Transverse colon (tissue), 4 donors: ENCODE results near the gene THSD4. TPM values are rescaled to one million over a fixed set of nuclear protein-coding genes. Genes with fewer than 3 reads are reported as not detected.
A peak's percentile ranks its signal among the peaks of the same experiment; 100 is the strongest.

Source experiments
- DNase-seq: peaks from one replicate; pipeline ENCODE4 v3.0.0-alpha.2; 2019
- H3K27ac ChIP-seq, 4 donors: fragments of 200-600 bp; sonication (generic); 2 replicates each; pipeline ENCODE4 v1.5.1; 2016 to 2018; ENCODE audit warnings: inconsistent platforms in 4 of 4
- H3K27me3 ChIP-seq: fragments of 200-600 bp; sonication (generic); 2 replicates; pipeline ENCODE4 v1.5.1; 2017; ENCODE audit warnings: inconsistent platforms
- H3K36me3 ChIP-seq, 4 donors: fragments of 200-600 bp; sonication (generic); 2 replicates each; pipeline ENCODE4 v1.5.1; 2017 to 2019; ENCODE audit warnings: inconsistent platforms in 4 of 4
- H3K4me1 ChIP-seq, 4 donors: fragments of 200-600 bp; sonication (generic); 2 replicates each; pipeline ENCODE4 v1.5.1; 2017 to 2020; ENCODE audit warnings: inconsistent platforms in 4 of 4
- H3K4me3 ChIP-seq, 4 donors: fragments of 200-600 bp; sonication (generic); 1 replicate in 1 of 4; 2 replicates in 3 of 4; pipeline versions ENCODE4 v1.5.1 to v1.6.1; 2017 to 2019; ENCODE audit warnings: inconsistent platforms in 4 of 4
- H3K9me3 ChIP-seq, 2 donors: fragments of 200-600 bp; sonication (generic); 2 replicates each; pipeline ENCODE4 v1.5.1; 2017 to 2019; ENCODE audit warnings: inconsistent platforms in 2 of 2
- EP300 ChIP-seq: sonication (generic); formaldehyde crosslinking; IDR thresholded peaks from one replicate; pipeline ENCODE4 v1.6.1; 2017; ENCODE audit warnings: antibody characterized with exemption, low read depth
- POLR2A ChIP-seq: fragments of 450-650 bp; IDR thresholded peaks from one replicate; pipeline ENCODE4 v1.6.1; 2016; ENCODE audit warnings: antibody characterized with exemption, mild to moderate bottlenecking, moderate library complexity
- POLR2AphosphoS5 ChIP-seq, 3 donors: sonication (generic); formaldehyde crosslinking; IDR thresholded peaks; one replicate each; pipeline ENCODE4 v1.6.1; 2016; ENCODE audit warnings: antibody characterized with exemption in 3 of 3
- WGBS, 2 donors: methylation state at CpG; one replicate each; pipeline ENCODE4 v1.1.5; 2018; ENCODE audit warnings: low coverage in 1 of 2; 5-methylcytosine and 5-hydroxymethylcytosine counted together
- in situ Hi-C, 4 donors: fragments of 200-750 bp; cut with MboI; loops; one replicate each; pipeline versions ENCODE4 v1.15.0 to v1.15.1; 2017; ENCODE audit warnings: low sequenced_read_pairs in 3 of 4, low pct_ligation_motif_present in 1 of 4, low pct_unique_long_range_greater_than_20kb in 1 of 4
- intact Hi-C: fragments of 100-400 bp; cut with DNase I; formaldehyde crosslinking; loops from one replicate; pipeline ENCODE4 v1.15.1; 2023; ENCODE audit warnings: low total_unique reads
- total RNA-seq, 4 donors: library from RNA; depleted of rRNA; stranded (reverse); fragments of >200 nt; gene quantifications; one replicate each; pipeline ENCODE4 v1.1.0, GENCODE V29; 2016
- TF ChIP-seq, protein P1 (sequence below), 5 experiments: fragments of 200-600 bp in 3 of 5; fragments of 450-650 bp in 2 of 5; sonication (generic) in 3 of 5; IDR thresholded peaks; 1 replicate in 2 of 5; 2 replicates in 3 of 5; pipeline ENCODE4 v1.5.1; 2016 to 2017; ENCODE audit warnings: antibody characterized with exemption in 5 of 5, inconsistent platforms in 3 of 5, mild to moderate bottlenecking in 2 of 5, moderate library complexity in 1 of 5

The THSD4 gene
- total RNA-seq, 4 donors from 2014 or later, result 13.3 to 57.2 (median 47.4) TPM

DNA sequence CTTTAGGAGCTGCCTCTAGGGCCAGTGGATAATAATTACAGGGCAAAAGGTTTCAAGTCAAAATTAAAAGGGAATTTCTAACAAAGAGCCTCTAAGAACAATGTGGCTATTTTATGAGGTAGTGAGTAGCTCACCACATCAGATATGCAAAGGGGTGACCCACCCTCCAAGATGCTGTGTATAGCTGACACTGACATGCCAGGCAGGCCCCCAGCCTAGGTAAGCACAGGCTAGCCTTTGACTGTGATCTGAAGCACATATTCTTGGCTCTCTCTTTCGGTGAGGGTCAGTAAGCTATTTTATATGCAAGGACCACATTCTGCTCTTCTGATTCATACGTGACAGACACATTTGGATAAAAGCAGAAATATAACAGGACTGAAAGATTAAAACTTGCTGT, 2.8 kb upstream of the THSD4 start:
- no peak for DNase-seq
- TF ChIP-seq POLR2A (no peak), EP300 (no peak), POLR2AphosphoS5 (IDR thresholded peaks at IDR 0.05) (no peak)
- TF ChIP-seq, protein P1, sequence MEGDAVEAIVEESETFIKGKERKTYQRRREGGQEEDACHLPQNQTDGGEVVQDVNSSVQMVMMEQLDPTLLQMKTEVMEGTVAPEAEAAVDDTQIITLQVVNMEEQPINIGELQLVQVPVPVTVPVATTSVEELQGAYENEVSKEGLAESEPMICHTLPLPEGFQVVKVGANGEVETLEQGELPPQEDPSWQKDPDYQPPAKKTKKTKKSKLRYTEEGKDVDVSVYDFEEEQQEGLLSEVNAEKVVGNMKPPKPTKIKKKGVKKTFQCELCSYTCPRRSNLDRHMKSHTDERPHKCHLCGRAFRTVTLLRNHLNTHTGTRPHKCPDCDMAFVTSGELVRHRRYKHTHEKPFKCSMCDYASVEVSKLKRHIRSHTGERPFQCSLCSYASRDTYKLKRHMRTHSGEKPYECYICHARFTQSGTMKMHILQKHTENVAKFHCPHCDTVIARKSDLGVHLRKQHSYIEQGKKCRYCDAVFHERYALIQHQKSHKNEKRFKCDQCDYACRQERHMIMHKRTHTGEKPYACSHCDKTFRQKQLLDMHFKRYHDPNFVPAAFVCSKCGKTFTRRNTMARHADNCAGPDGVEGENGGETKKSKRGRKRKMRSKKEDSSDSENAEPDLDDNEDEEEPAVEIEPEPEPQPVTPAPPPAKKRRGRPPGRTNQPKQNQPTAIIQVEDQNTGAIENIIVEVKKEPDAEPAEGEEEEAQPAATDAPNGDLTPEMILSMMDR (IDR thresholded peaks at IDR 0.05), result no peak
- WGBS, 2 donors, result 91 to 92% methylated on average over 2 of the region's 2 CpGs

DNA sequence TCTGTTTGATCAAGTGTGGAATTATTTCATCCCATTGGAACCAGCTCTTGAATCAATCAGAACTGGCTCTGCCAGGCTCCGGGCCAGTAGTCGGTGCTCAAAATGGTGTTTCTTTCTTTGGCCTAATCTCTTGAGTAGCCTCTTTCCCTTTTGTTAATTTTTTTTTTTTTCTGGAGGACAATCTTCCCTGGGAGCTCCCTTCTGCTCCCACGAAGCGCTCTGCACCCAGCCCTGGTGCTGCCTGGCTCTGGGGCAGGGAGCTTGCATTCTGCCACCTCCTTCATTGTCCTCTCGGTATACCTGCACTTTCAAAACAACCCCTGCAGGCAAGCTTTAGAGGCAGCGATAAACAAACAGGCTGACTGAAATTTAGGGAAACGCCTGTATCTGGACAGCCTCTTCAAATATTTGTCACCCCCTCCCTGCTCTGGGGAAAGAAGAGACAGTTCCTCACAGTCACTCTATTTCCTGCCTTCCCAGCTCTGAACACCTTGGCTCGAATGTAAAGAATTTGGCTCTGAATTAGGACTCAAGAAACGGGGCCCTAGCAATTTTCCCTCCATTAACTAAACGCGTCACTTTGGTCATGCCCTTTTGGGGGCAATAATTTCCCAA, 1.1 kb upstream of the THSD4 start:
- intact Hi-C loops (loop anchor here (2.0 to 5.0 kb wide), 2 partner anchors 327 to 543 kb away; no protein-coding TSS in a partner anchor), in situ Hi-C loops (loop anchor here (5.0 to 10.0 kb wide), 3 partner anchors 321 to 331 kb away; no protein-coding TSS in a partner anchor)
- TF ChIP-seq EP300 (no peak), POLR2A (no peak), POLR2AphosphoS5 (IDR thresholded peaks at IDR 0.05) (no peak)
- TF ChIP-seq, protein P1 (IDR thresholded peaks at IDR 0.05), result no peak
- 80 to 82% methylated on average over 11 of the region's 11 CpGs for WGBS, 2 donors
- peaks cover 3 to 16% (median 9%) of the 10 kb centered on the region in 4 donors for H3K4me1 ChIP-seq
- H3K4me3 ChIP-seq, result no peak overlapping the region
- peaks cover 8% of the 10 kb centered on the region for H3K27me3 ChIP-seq
- H3K27ac ChIP-seq, result no peak overlapping the region
- DNase-seq, result no peak
- H3K36me3 ChIP-seq, result no peaks in the 10 kb centered on the region
- H3K9me3 ChIP-seq, result no peaks in the 10 kb centered on the region

More for the DNA sequence above, 2.8 kb upstream of the THSD4 start:
- H3K4me3 ChIP-seq, result no peak overlapping the region
- H3K9me3 ChIP-seq, result no peaks in the 10 kb centered on the region
- no peaks in the 10 kb centered on the region for H3K36me3 ChIP-seq
- H3K4me1 ChIP-seq, result peaks cover 3 to 16% (median 9%) of the 10 kb centered on the region in 4 donors
- peaks cover 8% of the 10 kb centered on the region for H3K27me3 ChIP-seq
- intact Hi-C loops (loop anchor here (5.0 kb wide), 1 partner anchor 545 kb away; no protein-coding TSS in a partner anchor), in situ Hi-C loops (loop anchor here (5.0 to 10.0 kb wide), 3 partner anchors 322 to 332 kb away; no protein-coding TSS in a partner anchor)
- no peak overlapping the region for H3K27ac ChIP-seq

DNA sequence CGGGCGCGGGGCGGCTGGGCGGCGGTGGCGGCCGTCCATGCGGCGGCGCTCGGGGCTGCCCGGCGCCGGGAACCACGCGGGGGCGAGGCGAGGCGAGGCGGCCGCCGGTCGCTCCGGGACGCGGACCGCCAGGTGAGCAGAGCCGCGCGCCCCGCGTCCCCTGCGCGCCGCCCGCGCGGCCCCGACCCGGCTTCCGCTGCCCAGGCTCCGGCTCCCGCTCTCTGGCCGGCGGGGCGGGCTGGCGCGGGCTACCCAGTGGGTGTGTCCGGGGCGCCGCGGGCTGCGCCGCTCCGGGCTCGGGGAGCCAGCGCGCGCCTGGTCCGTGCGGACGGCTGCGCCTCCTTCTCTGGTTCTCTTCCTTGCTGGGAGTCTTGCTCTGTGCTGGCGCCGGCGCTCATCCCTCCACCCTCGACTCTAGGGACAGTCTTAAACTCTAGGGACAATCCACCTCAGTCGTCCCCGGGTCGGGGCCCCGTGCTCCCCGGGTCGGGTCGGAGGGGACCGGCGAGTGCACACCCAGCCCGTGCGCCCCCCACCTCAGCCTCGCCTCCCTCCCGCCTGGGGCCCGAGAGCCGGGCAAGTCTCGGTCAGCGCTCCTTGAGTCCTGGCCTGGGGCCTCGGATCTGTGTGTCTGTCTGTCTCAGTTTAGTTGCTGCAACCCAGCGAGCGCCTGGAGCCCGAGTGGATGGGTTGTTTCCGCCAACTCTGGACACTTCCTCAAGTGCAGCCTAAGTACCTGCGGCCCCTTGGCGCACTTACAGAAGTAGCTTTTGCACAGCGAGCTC, 488 bp downstream of the THSD4 start:
- no peaks in the 10 kb centered on the region for H3K36me3 ChIP-seq
- TF ChIP-seq EP300 (no peak), POLR2A (peak; percentile 50), POLR2AphosphoS5 (IDR thresholded peaks at IDR 0.05) (no peak)
- TF ChIP-seq, protein P1 (IDR thresholded peaks at IDR 0.05), result peak in 2 of 5 experiments; percentile 20 to 27
- 2% methylated on average over 35 of the region's 93 CpGs; no CpG with 5 or more reads in 1 of the 2 donors for WGBS, 2 donors
- in situ Hi-C loops (loop anchor here in 3 of 4 donors (10.0 kb wide), 2 partner anchors 319 to 329 kb away; no protein-coding TSS in a partner anchor), intact Hi-C loops (loop anchor here (2.0 kb wide), 1 partner anchor 325 kb away; no protein-coding TSS in a partner anchor)
- H3K4me1 ChIP-seq, result peaks cover 3 to 16% (median 9%) of the 10 kb centered on the region in 4 donors
- peak overlapping the region; percentile 36 to 81 (median 54) for H3K4me3 ChIP-seq
- H3K27me3 ChIP-seq, result peaks cover 8% of the 10 kb centered on the region
- H3K27ac ChIP-seq, result peak overlapping the region; percentile 71 to 86 (median 80)
- H3K9me3 ChIP-seq, result no peaks in the 10 kb centered on the region
- DNase-seq, result peak; percentile 71

DNA sequence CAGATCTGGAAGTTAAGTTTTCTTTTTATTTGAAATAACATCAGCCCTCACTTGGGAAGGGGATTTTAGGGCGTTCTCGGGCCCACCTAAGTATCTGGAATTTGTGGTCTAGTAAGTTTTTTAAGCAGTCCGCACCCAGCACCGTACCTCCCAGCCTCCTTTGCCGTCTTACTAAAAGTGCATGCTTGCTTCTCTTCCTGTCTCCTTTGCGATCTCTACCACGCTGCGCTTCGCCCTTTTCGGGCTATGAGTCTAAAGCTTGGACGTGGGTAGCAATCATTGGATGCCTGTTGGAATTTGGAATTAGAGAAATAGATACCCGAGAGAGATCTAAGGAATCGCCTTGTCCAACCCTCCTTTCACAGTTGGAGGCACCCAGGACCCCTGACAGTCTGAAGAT, 1.1 kb downstream of the THSD4 start:
- intact Hi-C loops, result no loop called here
- no peak for TF ChIP-seq POLR2AphosphoS5 (IDR thresholded peaks at IDR 0.05)
- no peak for TF ChIP-seq POLR2A
- TF ChIP-seq EP300, result no peak
- TF ChIP-seq, protein P1 (IDR thresholded peaks at IDR 0.05), result no peak
- Histone ChIP-seq H3K27ac (peak overlapping the region; percentile 71 to 86 (median 80)), H3K27me3 (peaks cover 8% of the 10 kb centered on the region), H3K36me3 (no peaks in the 10 kb centered on the region), H3K9me3 (no peaks in the 10 kb centered on the region), H3K4me3 (peak overlapping the region; percentile 36 to 81 (median 54)), H3K4me1 (peaks cover 3 to 14% (median 9%) of the 10 kb centered on the region in 4 donors)
- DNase-seq, result peak; percentile 24
- WGBS, 2 donors, result 25 to 33% methylated on average over 6 to 13 of the region's 13 CpGs
- in situ Hi-C loops, result loop anchor here in 3 of 4 donors (10.0 kb wide), 2 partner anchors 318 to 328 kb away; no protein-coding TSS in a partner anchor
